ENCODE results near the gene PDCL2. TPM values are rescaled to one million over a fixed set of nuclear protein-coding genes. Genes with fewer than 3 reads are reported as not detected.

Gene PDCL2
- total RNA-seq, 1 donor from 2014 or later, result not detected

DNA sequence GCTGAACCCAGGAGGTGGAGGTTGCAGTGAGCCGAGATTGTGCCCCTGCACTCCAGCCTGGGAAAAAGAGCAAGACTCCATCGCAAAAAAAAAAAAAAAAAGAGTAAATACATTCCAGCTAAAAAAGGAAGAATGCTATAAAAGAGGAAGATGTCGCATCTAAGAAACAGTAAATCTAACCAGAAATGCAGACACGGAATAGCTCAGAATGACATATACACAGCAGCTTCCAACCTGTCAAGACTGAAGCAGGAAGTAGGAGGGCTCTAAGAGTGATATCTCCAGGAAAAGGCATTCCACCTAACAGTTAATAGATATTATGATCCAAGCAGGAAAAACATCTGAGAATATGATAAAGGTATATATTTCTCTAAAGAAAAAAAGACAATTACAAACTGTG is 61.4 kb downstream of the PDCL2 start:
- H3K27ac Mint-ChIP-seq (ENCODE audit: unreplicated experiment), result no peak overlapping the region
- H3K9me3 Mint-ChIP-seq (ENCODE audit: unreplicated experiment), result peaks cover 21% of the 10 kb centered on the region
- TF ChIP-seq, protein P1, sequence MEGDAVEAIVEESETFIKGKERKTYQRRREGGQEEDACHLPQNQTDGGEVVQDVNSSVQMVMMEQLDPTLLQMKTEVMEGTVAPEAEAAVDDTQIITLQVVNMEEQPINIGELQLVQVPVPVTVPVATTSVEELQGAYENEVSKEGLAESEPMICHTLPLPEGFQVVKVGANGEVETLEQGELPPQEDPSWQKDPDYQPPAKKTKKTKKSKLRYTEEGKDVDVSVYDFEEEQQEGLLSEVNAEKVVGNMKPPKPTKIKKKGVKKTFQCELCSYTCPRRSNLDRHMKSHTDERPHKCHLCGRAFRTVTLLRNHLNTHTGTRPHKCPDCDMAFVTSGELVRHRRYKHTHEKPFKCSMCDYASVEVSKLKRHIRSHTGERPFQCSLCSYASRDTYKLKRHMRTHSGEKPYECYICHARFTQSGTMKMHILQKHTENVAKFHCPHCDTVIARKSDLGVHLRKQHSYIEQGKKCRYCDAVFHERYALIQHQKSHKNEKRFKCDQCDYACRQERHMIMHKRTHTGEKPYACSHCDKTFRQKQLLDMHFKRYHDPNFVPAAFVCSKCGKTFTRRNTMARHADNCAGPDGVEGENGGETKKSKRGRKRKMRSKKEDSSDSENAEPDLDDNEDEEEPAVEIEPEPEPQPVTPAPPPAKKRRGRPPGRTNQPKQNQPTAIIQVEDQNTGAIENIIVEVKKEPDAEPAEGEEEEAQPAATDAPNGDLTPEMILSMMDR (IDR thresholded peaks at IDR 0.05), result no peak
- no peaks in the 10 kb centered on the region for H3K27me3 Mint-ChIP-seq (ENCODE audit: unreplicated experiment)
- H3K4me1 Mint-ChIP-seq (ENCODE audit: unreplicated experiment), result peaks cover 2% of the 10 kb centered on the region
- no peak for DNase-seq (ENCODE audit: extremely low spot score, unreplicated experiment)
- H3K4me3 Mint-ChIP-seq (ENCODE audit: unreplicated experiment), result no peak overlapping the region
- peaks cover 33% of the 10 kb centered on the region for H3K36me3 Mint-ChIP-seq (ENCODE audit: unreplicated experiment)

DNA sequence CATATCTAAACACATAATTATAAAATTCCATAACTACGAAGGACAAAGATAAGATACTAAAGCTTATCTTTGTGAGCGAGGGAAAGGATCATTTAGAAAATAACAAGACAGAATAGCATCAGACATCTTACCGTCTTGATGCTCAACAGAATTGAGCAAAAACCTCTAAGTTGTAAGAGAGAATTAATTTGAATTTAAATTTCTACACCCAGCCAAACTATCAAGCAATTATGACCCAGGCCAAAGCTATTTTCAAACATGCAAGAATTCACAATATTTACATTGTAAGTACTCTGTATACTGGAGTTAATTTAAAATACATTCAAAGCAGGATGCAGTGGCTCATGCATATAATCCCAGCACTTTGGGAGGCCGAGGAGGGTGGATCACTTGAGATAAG is 61.9 kb downstream of the PDCL2 start:
- TF ChIP-seq, protein P1 (IDR thresholded peaks at IDR 0.05), result no peak
- peaks cover 33% of the 10 kb centered on the region for H3K36me3 Mint-ChIP-seq (ENCODE audit: unreplicated experiment)
- no peak overlapping the region for H3K27ac Mint-ChIP-seq (ENCODE audit: unreplicated experiment)
- no peaks in the 10 kb centered on the region for H3K27me3 Mint-ChIP-seq (ENCODE audit: unreplicated experiment)
- H3K4me3 Mint-ChIP-seq (ENCODE audit: unreplicated experiment), result no peak overlapping the region
- H3K4me1 Mint-ChIP-seq (ENCODE audit: unreplicated experiment), result peaks cover 2% of the 10 kb centered on the region
- H3K9me3 Mint-ChIP-seq (ENCODE audit: unreplicated experiment), result peaks cover 21% of the 10 kb centered on the region
- DNase-seq (ENCODE audit: extremely low spot score, unreplicated experiment), result no peak

DNA sequence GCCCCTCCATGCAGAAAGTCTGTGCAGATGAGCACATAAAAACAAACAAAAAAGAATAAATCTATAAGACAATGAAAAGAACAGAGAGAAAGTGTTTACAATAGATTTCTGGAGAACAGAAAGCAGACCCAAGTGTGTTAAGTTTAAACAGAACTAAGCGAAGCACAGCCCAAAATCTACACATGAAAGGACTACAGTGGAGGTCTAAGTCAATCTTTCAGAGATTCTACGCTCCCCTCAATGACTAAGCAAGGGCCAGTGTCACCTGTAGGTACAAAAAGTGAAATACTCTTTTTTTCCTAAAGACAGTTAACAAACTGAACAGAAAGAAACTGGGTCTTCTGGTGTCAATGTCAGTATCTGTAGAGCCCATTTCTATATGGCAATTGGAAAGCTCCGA is 63.6 kb downstream of the PDCL2 start:
- Mint-ChIP-seq H3K4me1 (ENCODE audit: unreplicated experiment) (peaks cover 10% of the 10 kb centered on the region), H3K9me3 (ENCODE audit: unreplicated experiment) (peaks cover 18% of the 10 kb centered on the region), H3K27me3 (ENCODE audit: unreplicated experiment) (no peaks in the 10 kb centered on the region), H3K4me3 (ENCODE audit: unreplicated experiment) (no peak overlapping the region), H3K27ac (ENCODE audit: unreplicated experiment) (no peak overlapping the region), H3K36me3 (ENCODE audit: unreplicated experiment) (peaks cover 26% of the 10 kb centered on the region)
- TF ChIP-seq, protein P1 (IDR thresholded peaks at IDR 0.05), result no peak
- DNase-seq (ENCODE audit: extremely low spot score, unreplicated experiment), result no peak

DNA sequence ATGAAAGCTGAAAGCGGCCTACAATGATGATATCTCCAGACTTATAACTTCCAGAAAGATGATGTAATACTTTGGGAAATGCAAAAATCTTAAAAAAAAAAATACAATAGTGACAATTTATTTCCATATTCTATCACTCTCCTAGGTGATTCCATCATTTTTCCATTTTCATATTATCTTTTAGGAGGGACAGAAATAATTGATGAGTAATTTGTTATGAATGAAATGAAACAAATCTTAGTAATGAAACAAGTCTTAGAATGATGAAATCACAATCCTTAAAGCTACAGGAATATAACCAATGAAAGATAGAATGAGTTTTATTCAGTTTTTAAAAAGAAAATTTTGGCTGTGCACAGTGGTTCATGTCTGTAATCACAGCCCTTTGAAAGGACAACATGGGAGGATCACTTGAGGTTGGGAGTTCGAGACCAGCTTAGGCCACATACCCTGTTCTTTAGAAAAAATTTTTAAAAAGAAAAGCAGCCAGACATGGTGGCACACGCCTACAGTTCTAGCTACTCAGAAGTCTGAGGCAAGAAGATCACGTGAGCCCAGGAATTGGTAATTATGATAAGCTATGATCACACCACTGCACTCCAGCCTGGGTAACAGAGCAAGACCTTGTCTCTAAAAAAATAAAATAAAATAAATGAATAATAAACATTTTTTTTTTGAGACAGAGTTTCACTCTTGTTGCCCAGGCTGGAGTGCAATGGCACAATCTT is 67.0 kb downstream of the PDCL2 start:
- no peak for DNase-seq (ENCODE audit: extremely low spot score, unreplicated experiment)
- peaks cover 7% of the 10 kb centered on the region for H3K36me3 Mint-ChIP-seq (ENCODE audit: unreplicated experiment)
- no peak overlapping the region for H3K4me3 Mint-ChIP-seq (ENCODE audit: unreplicated experiment)
- peaks cover 12% of the 10 kb centered on the region for H3K4me1 Mint-ChIP-seq (ENCODE audit: unreplicated experiment)
- TF ChIP-seq, protein P1 (IDR thresholded peaks at IDR 0.05), result no peak
- H3K27me3 Mint-ChIP-seq (ENCODE audit: unreplicated experiment), result no peaks in the 10 kb centered on the region
- peaks cover 5% of the 10 kb centered on the region for H3K9me3 Mint-ChIP-seq (ENCODE audit: unreplicated experiment)
- H3K27ac Mint-ChIP-seq (ENCODE audit: unreplicated experiment), result peak overlapping the region; percentile 24

DNA sequence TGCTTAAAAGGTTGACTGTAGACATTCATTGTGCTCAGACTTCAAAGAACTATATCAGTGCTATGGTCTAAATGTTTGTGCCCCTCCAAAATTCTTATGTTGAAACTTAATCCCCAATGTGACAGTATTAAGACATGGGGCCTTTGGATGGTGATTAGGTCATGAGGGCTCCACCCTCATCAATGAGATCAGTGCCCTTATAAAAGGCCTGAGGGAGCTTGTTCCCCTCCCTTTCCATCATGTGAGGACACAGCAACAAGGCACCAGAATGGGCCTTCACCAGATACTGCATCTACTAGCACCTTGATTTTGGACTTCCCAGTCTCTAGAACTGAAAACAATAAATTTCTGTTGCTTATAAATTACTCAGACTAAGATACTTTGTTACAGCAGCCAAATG is 73.6 kb downstream of the PDCL2 start:
- DNase-seq (ENCODE audit: extremely low spot score, unreplicated experiment), result no peak
- Mint-ChIP-seq H3K36me3 (ENCODE audit: unreplicated experiment) (no peaks in the 10 kb centered on the region), H3K4me3 (ENCODE audit: unreplicated experiment) (no peak overlapping the region), H3K27me3 (ENCODE audit: unreplicated experiment) (no peaks in the 10 kb centered on the region), H3K9me3 (ENCODE audit: unreplicated experiment) (peaks cover 3% of the 10 kb centered on the region), H3K27ac (ENCODE audit: unreplicated experiment) (no peak overlapping the region), H3K4me1 (ENCODE audit: unreplicated experiment) (peaks cover 6% of the 10 kb centered on the region)
- TF ChIP-seq, protein P1 (IDR thresholded peaks at IDR 0.05), result no peak

Measured in osteocyte (in vitro differentiated cells).